ENCODE measurements around the gene LRRN3.

Gene LRRN3

DNA sequence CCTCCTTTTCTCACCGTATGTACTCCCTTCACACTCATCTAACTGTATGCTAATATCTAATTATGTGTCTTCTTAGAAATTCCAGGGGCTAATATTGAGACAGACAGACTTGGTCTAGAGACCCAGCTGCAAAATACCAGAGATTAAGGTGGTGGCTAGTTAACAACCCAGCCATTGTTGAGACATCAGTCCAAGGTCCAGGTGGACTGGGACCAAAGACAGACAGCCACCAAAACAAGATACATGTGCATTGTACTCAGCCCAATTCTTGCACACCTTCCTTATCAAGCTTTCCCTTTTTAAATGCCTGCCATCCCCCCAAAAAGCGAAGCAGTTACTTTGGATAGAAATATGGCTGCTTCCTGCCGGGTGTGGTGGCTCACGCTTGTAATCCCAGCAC is 43.3 kb upstream of the LRRN3 start (continued):
- TF ChIP-seq RARB (CRISPR knock-in tag; IDR thresholded peaks at IDR 0.05): no peak

- TF ChIP-seq TCF4 (CRISPR knock-in tag; IDR thresholded peaks at IDR 0.05; ENCODE audit: borderline replicate concordance) (no peak), OSR1 (CRISPR knock-in tag; IDR thresholded peaks at IDR 0.05) (no peak), RARB (CRISPR knock-in tag; IDR thresholded peaks at IDR 0.05) (no peak), PPARA (CRISPR knock-in tag; IDR thresholded peaks at IDR 0.05; ENCODE audit: borderline replicate concordance) (no peak), ISL1 (CRISPR knock-in tag; IDR thresholded peaks at IDR 0.05) (no peak), ZFP30 (CRISPR knock-in tag; IDR thresholded peaks at IDR 0.05) (no peak), ZNF70 (CRISPR knock-in tag; IDR thresholded peaks at IDR 0.05) (no peak), TOX (CRISPR knock-in tag; IDR thresholded peaks at IDR 0.05; ENCODE audit: borderline replicate concordance) (no peak), PATZ1 (CRISPR knock-in tag; IDR thresholded peaks at IDR 0.05; ENCODE audit: borderline replicate concordance) (no peak), GLIS3 (CRISPR knock-in tag; IDR thresholded peaks at IDR 0.05) (no peak), ESRRG (CRISPR knock-in tag; IDR thresholded peaks at IDR 0.05) (no peak), ZNF565 (CRISPR knock-in tag; conservative IDR thresholded peaks at IDR 0.05; ENCODE audit: low read depth) (no peak), CSDC2 (CRISPR knock-in tag; IDR thresholded peaks at IDR 0.05) (no peak), ZNF8 (CRISPR knock-in tag; IDR thresholded peaks at IDR 0.05) (no peak), BACH2 (CRISPR knock-in tag; IDR thresholded peaks at IDR 0.05; ENCODE audit: borderline replicate concordance) (no peak), CREB5 (CRISPR knock-in tag; IDR thresholded peaks at IDR 0.05; ENCODE audit: low read depth) (no peak), ZFP3 (CRISPR knock-in tag; IDR thresholded peaks at IDR 0.05) (no peak)
- TF ChIP-seq, protein P1, sequence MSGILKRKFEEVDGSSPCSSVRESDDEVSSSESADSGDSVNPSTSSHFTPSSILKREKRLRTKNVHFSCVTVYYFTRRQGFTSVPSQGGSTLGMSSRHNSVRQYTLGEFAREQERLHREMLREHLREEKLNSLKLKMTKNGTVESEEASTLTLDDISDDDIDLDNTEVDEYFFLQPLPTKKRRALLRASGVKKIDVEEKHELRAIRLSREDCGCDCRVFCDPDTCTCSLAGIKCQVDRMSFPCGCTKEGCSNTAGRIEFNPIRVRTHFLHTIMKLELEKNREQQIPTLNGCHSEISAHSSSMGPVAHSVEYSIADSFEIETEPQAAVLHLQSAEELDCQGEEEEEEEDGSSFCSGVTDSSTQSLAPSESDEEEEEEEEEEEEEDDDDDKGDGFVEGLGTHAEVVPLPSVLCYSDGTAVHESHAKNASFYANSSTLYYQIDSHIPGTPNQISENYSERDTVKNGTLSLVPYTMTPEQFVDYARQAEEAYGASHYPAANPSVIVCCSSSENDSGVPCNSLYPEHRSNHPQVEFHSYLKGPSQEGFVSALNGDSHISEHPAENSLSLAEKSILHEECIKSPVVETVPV (CRISPR knock-in tag; IDR thresholded peaks at IDR 0.05): no peak
- ATAC-seq: no peak
Observed at GRCh38 chr7:111049971-111050680, 40.8 kb upstream of the LRRN3 start.

- no peak for ATAC-seq
- TF ChIP-seq SNAI2 (CRISPR knock-in tag; IDR thresholded peaks at IDR 0.05): no peak
- no peak for TF ChIP-seq OSR1 (CRISPR knock-in tag; IDR thresholded peaks at IDR 0.05)
- TF ChIP-seq ZNF565 (CRISPR knock-in tag; conservative IDR thresholded peaks at IDR 0.05; ENCODE audit: low read depth): no peak
- TF ChIP-seq ZNF8 (CRISPR knock-in tag; IDR thresholded peaks at IDR 0.05): no peak
- TF ChIP-seq TCF4 (CRISPR knock-in tag; IDR thresholded peaks at IDR 0.05; ENCODE audit: borderline replicate concordance): no peak
- no peak for TF ChIP-seq PPARA (CRISPR knock-in tag; IDR thresholded peaks at IDR 0.05; ENCODE audit: borderline replicate concordance)
- TF ChIP-seq, protein P1 (CRISPR knock-in tag; IDR thresholded peaks at IDR 0.05): no peak
- no peak for TF ChIP-seq ESRRG (CRISPR knock-in tag; IDR thresholded peaks at IDR 0.05)
- no peak for TF ChIP-seq POU6F1 (CRISPR knock-in tag; IDR thresholded peaks at IDR 0.05; ENCODE audit: borderline replicate concordance, low read depth)
- TF ChIP-seq ZFP30 (CRISPR knock-in tag; IDR thresholded peaks at IDR 0.05): no peak
- no peak for TF ChIP-seq CSDC2 (CRISPR knock-in tag; IDR thresholded peaks at IDR 0.05)
- no peak for TF ChIP-seq ZNF70 (CRISPR knock-in tag; IDR thresholded peaks at IDR 0.05)
- TF ChIP-seq ISL1 (CRISPR knock-in tag; IDR thresholded peaks at IDR 0.05): no peak
- no peak for TF ChIP-seq ARNTL (CRISPR knock-in tag; IDR thresholded peaks at IDR 0.05; ENCODE audit: borderline replicate concordance, low read depth)
Observed at GRCh38 chr7:111050875-111051416, 40.0 kb upstream of the LRRN3 start.

Data from SK-N-SH treated with all-trans-retinoic acid at 6 μM for 48 hours (cell line).